Measurements from ENCODE around the gene TTC9B. TPM values are rescaled to one million over a fixed set of nuclear protein-coding genes. Genes with fewer than 3 reads are reported as not detected.
"Not testable (repeated sequence)": the region's sequence is repeated elsewhere in the genome, so short reads cannot be mapped to it uniquely, and the experiment has no call there.

The TTC9B gene
- total RNA-seq, 1 donor from 2014 or later: not detected

DNA sequence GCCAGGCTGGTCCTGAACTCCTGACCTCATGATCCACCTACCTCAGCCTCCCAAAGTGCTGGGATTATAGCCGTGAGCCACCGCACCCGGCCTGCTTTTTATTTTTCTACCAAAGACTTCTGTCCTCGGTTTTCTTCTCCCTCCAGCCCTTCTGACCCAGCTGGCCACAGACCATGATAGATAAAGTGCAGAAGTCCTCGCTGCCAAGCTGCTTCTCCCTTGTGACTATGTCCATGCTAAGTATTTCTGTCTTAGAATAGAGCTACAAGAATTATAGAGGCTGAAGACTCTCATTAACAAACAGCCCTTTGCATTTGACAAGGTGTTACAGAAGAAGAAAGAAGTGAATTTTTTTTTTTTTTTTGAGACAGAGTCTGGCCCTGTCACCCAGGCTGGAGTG lies 42.4 kb downstream of the TTC9B start:
- DNase-seq (ENCODE audit: low read depth): no peak

DNA sequence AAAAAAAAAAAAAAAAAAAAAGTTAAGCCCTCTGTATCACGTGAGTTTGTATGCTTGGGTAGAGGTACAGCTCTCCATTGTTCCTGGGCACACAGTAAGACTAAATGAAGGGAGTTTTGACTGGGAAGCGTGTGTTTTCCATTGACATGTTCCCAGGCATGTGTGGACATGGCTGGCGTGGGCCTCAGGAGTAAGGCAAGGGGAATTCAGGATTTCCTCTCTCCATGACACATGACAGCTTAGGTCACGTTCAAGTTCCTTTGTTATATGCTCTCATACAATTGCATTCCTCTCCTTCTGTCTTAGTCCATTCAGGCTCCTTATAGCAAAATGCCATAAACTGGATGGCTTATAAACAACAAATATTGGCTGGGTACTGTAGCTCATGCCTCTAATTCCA lies 44.1 kb downstream of the TTC9B start:
- no peak for DNase-seq (ENCODE audit: low read depth)

GRCh38 chr19:40171293-40171692 lies 46.9 kb downstream of the TTC9B start:
- DNase-seq (ENCODE audit: low read depth): not testable (repeated sequence)

DNA sequence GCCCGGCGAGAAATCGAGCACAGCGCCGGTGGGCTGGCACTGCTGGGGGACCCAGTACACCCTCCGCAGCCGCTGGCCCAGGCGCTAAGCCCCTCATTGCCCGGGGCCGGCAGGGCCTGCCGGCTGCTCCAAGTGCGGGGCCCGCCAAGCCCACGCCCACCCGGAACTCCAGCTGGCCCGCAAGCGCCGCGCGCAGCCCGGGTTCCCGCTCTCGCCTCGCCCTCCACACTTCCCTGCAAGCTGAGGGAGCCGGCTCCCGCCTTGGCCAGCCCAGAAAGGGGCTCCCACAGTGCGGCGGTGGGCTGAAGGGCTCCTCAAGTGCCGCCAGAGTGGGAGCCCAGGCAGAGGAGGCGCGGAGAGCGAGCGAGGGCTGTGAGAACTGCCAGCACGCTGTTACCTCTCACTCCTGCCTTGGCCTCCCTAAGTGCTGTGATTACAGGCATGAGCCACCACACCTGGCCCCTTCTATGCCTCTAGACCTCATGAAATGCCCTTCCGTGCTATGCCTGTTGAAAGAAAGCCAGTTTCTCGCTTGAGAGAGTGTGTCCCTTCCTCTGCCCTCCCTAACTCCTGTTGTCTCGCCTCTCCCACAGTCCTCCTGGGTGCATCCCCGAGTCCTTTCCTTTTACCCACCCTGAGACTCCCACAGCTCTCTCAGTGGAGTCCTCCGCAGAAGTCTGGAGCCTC lies 47.7 kb downstream of the TTC9B start:
- DNase-seq (ENCODE audit: low read depth): not testable (repeated sequence)

DNA sequence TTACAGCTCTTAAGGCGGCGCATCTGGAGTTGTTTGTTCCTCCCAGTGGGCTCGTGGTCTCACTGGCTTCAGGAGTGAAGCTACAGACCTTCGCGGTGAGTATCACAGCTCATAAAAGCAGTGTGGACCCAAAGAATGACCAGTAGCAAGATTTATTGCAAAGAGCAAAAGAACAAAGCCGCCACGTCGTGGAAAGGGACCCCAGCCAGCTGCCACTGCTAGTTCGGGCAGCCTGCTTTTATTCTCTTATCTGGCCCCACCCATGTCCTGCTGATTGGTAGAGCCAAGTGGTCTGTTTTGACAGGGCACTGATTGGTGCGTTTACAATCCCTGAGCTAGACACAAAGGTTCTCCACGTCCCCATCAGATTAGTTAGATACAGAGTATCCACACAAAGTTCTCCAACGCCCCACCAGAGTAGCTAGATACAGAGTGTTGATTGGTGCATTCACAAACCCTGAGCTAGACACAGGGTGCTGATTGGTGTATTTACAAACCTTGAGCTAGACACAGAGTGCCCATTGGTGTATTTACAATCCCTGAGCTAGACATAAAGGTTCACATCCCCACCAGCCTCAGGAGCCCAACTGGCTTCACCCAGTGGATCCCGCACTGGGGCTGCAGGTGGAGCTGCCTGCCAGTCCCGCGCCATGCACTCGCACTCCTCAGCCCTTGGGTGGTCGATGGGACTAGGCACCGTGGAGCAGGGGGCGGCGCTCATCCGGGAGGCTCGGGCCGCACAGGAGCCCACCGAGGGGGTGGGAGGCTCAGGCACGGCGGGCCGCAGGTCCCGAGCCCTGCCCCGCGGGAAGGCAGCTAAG lies 48.5 kb downstream of the TTC9B start:
- not testable (repeated sequence) for DNase-seq (ENCODE audit: low read depth)

Other genes with a start within 250 kb of the TTC9B start
- 165 and 187 TPM in 2 replicates for gene PSMC4, start 247.2 kb downstream of the TTC9B start, total RNA-seq
- gene ZNF546, start 221.3 kb downstream of the TTC9B start, total RNA-seq: 3.0 and 3.2 TPM in 2 replicates
- 7.8 and 9.8 TPM in 2 replicates for gene ZNF780B, start 162.2 kb downstream of the TTC9B start, total RNA-seq
- 11.6 and 17.3 TPM in 2 replicates for gene ZNF780A, start 127.4 kb downstream of the TTC9B start, total RNA-seq
- 11.1 and 12.8 TPM in 2 replicates for gene MAP3K10, start 27.0 kb downstream of the TTC9B start, total RNA-seq
- not detected in 2 replicates for gene CCNP, start 8.3 kb upstream of the TTC9B start, total RNA-seq
- 91.2 and 93.3 TPM in 2 replicates for gene AKT2, start 67.0 kb upstream of the TTC9B start, total RNA-seq
- 60.5 and 67.8 TPM in 2 replicates for gene C19orf47, start 130.0 kb upstream of the TTC9B start, total RNA-seq
- gene PLD3, start 130.3 kb upstream of the TTC9B start, total RNA-seq: 740 and 993 TPM in 2 replicates
- 0.05 and 0.26 TPM in 2 replicates for gene HIPK4, start 171.8 kb upstream of the TTC9B start, total RNA-seq
- gene PRX, start 195.0 kb upstream of the TTC9B start, total RNA-seq: 2.6 and 2.8 TPM in 2 replicates
- 12.9 and 23.0 TPM in 2 replicates for gene SERTAD1, start 207.6 kb upstream of the TTC9B start, total RNA-seq
- gene SERTAD3, start 226.0 kb upstream of the TTC9B start, total RNA-seq: 28.1 and 35.2 TPM in 2 replicates
- 75.8 and 76.3 TPM in 2 replicates for gene BLVRB, start 247.4 kb upstream of the TTC9B start, total RNA-seq
- gene SPTBN4, start 248.6 kb upstream of the TTC9B start, total RNA-seq: 0.31 and 1.3 TPM in 2 replicates

Data from myocyte (in vitro differentiated cells).